GM23338 (cell line): ENCODE measurements around the gene ITGB5. TPM values are rescaled to one million over a fixed set of nuclear protein-coding genes. Genes with fewer than 3 reads are reported as not detected.

Experiments
- ATAC-seq: fragments of 200-7000 bp; cut with Tn5 transposase; 3 replicates; pipeline ENCODE4 v1.9.1; 2020
- DNase-seq: peaks from one replicate; pipeline ENCODE4 v3.0.0-alpha.2; 2015; ENCODE audit warnings: low spot score
- H2AFZ ChIP-seq: fragments of 200-600 bp; sonication (generic); 2 replicates; pipeline ENCODE4 v1.8.0; 2016; ENCODE audit warnings: antibody characterized with exemption, mild to moderate bottlenecking, moderate library complexity
- H3F3A ChIP-seq: fragments of 200-600 bp; sonication (generic); replicated peaks from 2 replicates; pipeline ENCODE4 v1.8.0; 2017; ENCODE audit warnings: antibody characterized with exemption, mixed run types, low read depth
- H3K27ac ChIP-seq: fragments of 200-600 bp; sonication (generic); 2 replicates; pipeline ENCODE4 v1.6.1; 2016; ENCODE audit warnings: low read depth
- H3K27me3 ChIP-seq: fragments of 200-600 bp; sonication (generic); 2 replicates; pipeline ENCODE4 v1.8.0; 2016; ENCODE audit warnings: mild to moderate bottlenecking, mixed run types, moderate library complexity; ENCODE audit not compliant: insufficient read depth
- H3K36me3 ChIP-seq: fragments of 200-600 bp; sonication (generic); 2 replicates; pipeline ENCODE4 v1.8.0; 2016; ENCODE audit warnings: mild to moderate bottlenecking; ENCODE audit not compliant: insufficient read depth
- H3K4me1 ChIP-seq: fragments of 200-600 bp; sonication (generic); 2 replicates; pipeline ENCODE4 v1.8.0; 2016; ENCODE audit warnings: mild to moderate bottlenecking, moderate library complexity; ENCODE audit not compliant: insufficient read depth
- H3K4me2 ChIP-seq: fragments of 200-600 bp; sonication (generic); 2 replicates; pipeline ENCODE4 v1.7.1; 2017; ENCODE audit warnings: mixed run types
- H3K4me3 ChIP-seq: fragments of 200-600 bp; sonication (generic); 2 replicates; pipeline ENCODE4 v1.6.1; 2016; ENCODE audit warnings: mixed run types
- H3K79me2 ChIP-seq: fragments of 200-600 bp; sonication (generic); replicated peaks from 2 replicates; pipeline ENCODE4 v1.8.0; 2017; ENCODE audit warnings: mild to moderate bottlenecking; ENCODE audit not compliant: insufficient read depth
- H3K9me2 ChIP-seq: fragments of 200-600 bp; sonication (generic); 2 replicates; pipeline ENCODE4 v1.8.0; 2017; ENCODE audit not compliant: insufficient read depth
- H4K20me1 ChIP-seq: fragments of 200-600 bp; sonication (generic); replicated peaks from 2 replicates; pipeline ENCODE4 v1.8.0; 2017; ENCODE audit warnings: mild to moderate bottlenecking; ENCODE audit not compliant: insufficient read depth
- H3K27ac Mint-ChIP-seq: 2 replicates; pipeline ENCODE4 v1.8.0; 2020; ENCODE audit warnings: inconsistent platforms, mild to moderate bottlenecking, moderate library complexity, mixed read lengths
- H3K27me3 Mint-ChIP-seq: 3 replicates; pipeline ENCODE4 v1.8.0; 2022; ENCODE audit warnings: low read depth, mild to moderate bottlenecking, moderate library complexity, mixed read lengths, inconsistent platforms; ENCODE audit not compliant: insufficient read depth, poor library complexity
- H3K36me3 Mint-ChIP-seq: 3 replicates; pipeline ENCODE4 v1.8.0; 2021; ENCODE audit warnings: low read depth, mild to moderate bottlenecking, inconsistent platforms, moderate library complexity, mixed read lengths
- H3K4me1 Mint-ChIP-seq: 3 replicates; pipeline ENCODE4 v1.8.0; 2020; ENCODE audit warnings: mild to moderate bottlenecking, inconsistent platforms, mixed read lengths
- H3K4me3 Mint-ChIP-seq: 3 replicates; pipeline ENCODE4 v1.8.0; 2021; ENCODE audit warnings: moderate library complexity, mild to moderate bottlenecking, inconsistent platforms, mixed read lengths
- H3K9me3 Mint-ChIP-seq: 3 replicates; pipeline ENCODE4 v1.8.0; 2020; ENCODE audit warnings: moderate library complexity, mild to moderate bottlenecking, inconsistent platforms, mixed read lengths
- EZH2 ChIP-seq: fragments of 200-600 bp; sonication (generic); IDR thresholded peaks from one replicate; pipeline ENCODE4 v1.8.0; 2017; ENCODE audit warnings: antibody characterized with exemption, mild to moderate bottlenecking, low read depth; ENCODE audit not compliant: unreplicated experiment
- JUNB ChIP-seq: IDR thresholded peaks from one replicate; pipeline ENCODE4 v1.6.1; 2016; ENCODE audit warnings: antibody characterized with exemption; ENCODE audit not compliant: unreplicated experiment
- NANOG ChIP-seq: IDR thresholded peaks from 2 replicates; pipeline ENCODE4 v1.6.1; 2016; ENCODE audit warnings: antibody characterized with exemption, borderline replicate concordance
- polyA plus RNA-seq: library from polyadenylated mRNA; unstranded; fragments of >200 nt; fragmentation: Nextera tagmentation; extraction: Ambion mirVana; gene quantifications from 2 replicates; pipeline ENCODE4 v1.2.1, GENCODE V29; 2016
- total RNA-seq: library from RNA; depleted of rRNA; stranded (reverse); fragments of >200 nt; shearing (Covaris generic); gene quantifications from 2 replicates; pipeline ENCODE4 v1.2.3, GENCODE V29; 2014
- TF ChIP-seq, protein P1 (sequence below): IDR thresholded peaks from one replicate; pipeline ENCODE4 v1.6.1; 2018; ENCODE audit warnings: antibody characterized with exemption; ENCODE audit not compliant: unreplicated experiment
- TF ChIP-seq, protein P2 (sequence below): fragments of 250-450 bp; sonication (Bioruptor Pico); IDR thresholded peaks from 2 replicates; pipeline ENCODE4 v1.5.0; 2020; ENCODE audit warnings: mild to moderate bottlenecking, moderate library complexity

Gene ITGB5
- total and polyA plus RNA-seq, 2 experiments from 2014 or later = 68.2 to 269 TPM

DNA sequence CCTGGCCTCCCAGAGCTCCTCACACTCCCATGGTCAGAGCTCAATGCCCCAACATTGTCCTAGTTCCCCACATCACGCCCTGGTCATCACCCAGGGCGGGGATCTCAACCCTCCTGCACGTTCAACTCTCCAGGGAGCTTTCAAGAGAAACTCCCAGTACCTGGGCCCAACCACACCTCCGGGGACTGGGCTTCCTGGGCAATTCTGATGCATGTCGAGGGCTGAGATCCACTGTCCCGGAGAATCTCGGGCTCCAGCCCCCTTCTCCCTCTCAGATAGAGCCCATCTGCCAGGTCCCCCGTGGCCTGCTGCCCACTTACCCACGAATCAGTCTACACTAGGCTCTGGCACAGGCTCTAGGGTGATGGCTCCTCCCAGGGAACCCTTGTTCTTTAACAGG, 117.7 kb downstream of the ITGB5 start:
- Histone ChIP-seq H2AFZ (no peak overlapping the region), H3F3A (0 out of 2 replicates have a peak, but pooled peaks cover 16% of the 10 kb centered on the region), H3K79me2 (0 out of 2 replicates have a peak, but pooled peaks cover 4% of the 10 kb centered on the region), H3K27ac (no peak overlapping the region), H3K36me3 (peaks cover 27% of the 10 kb centered on the region), H3K4me2 (no peak overlapping the region), H3K4me3 (no peak overlapping the region), H3K9me2 (no peaks in the 10 kb centered on the region), H4K20me1 (peaks cover 5% of the 10 kb centered on the region), H3K4me1 (peaks cover 5% of the 10 kb centered on the region), H3K27me3 (no peaks in the 10 kb centered on the region)
- peaks cover 86% of the 10 kb centered on the region for H3K36me3 Mint-ChIP-seq
- TF ChIP-seq EZH2 (no peak), JUNB (no peak), NANOG (no peak)
- TF ChIP-seq, protein P1, sequence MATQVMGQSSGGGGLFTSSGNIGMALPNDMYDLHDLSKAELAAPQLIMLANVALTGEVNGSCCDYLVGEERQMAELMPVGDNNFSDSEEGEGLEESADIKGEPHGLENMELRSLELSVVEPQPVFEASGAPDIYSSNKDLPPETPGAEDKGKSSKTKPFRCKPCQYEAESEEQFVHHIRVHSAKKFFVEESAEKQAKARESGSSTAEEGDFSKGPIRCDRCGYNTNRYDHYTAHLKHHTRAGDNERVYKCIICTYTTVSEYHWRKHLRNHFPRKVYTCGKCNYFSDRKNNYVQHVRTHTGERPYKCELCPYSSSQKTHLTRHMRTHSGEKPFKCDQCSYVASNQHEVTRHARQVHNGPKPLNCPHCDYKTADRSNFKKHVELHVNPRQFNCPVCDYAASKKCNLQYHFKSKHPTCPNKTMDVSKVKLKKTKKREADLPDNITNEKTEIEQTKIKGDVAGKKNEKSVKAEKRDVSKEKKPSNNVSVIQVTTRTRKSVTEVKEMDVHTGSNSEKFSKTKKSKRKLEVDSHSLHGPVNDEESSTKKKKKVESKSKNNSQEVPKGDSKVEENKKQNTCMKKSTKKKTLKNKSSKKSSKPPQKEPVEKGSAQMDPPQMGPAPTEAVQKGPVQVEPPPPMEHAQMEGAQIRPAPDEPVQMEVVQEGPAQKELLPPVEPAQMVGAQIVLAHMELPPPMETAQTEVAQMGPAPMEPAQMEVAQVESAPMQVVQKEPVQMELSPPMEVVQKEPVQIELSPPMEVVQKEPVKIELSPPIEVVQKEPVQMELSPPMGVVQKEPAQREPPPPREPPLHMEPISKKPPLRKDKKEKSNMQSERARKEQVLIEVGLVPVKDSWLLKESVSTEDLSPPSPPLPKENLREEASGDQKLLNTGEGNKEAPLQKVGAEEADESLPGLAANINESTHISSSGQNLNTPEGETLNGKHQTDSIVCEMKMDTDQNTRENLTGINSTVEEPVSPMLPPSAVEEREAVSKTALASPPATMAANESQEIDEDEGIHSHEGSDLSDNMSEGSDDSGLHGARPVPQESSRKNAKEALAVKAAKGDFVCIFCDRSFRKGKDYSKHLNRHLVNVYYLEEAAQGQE = no peak
- TF ChIP-seq, protein P2, sequence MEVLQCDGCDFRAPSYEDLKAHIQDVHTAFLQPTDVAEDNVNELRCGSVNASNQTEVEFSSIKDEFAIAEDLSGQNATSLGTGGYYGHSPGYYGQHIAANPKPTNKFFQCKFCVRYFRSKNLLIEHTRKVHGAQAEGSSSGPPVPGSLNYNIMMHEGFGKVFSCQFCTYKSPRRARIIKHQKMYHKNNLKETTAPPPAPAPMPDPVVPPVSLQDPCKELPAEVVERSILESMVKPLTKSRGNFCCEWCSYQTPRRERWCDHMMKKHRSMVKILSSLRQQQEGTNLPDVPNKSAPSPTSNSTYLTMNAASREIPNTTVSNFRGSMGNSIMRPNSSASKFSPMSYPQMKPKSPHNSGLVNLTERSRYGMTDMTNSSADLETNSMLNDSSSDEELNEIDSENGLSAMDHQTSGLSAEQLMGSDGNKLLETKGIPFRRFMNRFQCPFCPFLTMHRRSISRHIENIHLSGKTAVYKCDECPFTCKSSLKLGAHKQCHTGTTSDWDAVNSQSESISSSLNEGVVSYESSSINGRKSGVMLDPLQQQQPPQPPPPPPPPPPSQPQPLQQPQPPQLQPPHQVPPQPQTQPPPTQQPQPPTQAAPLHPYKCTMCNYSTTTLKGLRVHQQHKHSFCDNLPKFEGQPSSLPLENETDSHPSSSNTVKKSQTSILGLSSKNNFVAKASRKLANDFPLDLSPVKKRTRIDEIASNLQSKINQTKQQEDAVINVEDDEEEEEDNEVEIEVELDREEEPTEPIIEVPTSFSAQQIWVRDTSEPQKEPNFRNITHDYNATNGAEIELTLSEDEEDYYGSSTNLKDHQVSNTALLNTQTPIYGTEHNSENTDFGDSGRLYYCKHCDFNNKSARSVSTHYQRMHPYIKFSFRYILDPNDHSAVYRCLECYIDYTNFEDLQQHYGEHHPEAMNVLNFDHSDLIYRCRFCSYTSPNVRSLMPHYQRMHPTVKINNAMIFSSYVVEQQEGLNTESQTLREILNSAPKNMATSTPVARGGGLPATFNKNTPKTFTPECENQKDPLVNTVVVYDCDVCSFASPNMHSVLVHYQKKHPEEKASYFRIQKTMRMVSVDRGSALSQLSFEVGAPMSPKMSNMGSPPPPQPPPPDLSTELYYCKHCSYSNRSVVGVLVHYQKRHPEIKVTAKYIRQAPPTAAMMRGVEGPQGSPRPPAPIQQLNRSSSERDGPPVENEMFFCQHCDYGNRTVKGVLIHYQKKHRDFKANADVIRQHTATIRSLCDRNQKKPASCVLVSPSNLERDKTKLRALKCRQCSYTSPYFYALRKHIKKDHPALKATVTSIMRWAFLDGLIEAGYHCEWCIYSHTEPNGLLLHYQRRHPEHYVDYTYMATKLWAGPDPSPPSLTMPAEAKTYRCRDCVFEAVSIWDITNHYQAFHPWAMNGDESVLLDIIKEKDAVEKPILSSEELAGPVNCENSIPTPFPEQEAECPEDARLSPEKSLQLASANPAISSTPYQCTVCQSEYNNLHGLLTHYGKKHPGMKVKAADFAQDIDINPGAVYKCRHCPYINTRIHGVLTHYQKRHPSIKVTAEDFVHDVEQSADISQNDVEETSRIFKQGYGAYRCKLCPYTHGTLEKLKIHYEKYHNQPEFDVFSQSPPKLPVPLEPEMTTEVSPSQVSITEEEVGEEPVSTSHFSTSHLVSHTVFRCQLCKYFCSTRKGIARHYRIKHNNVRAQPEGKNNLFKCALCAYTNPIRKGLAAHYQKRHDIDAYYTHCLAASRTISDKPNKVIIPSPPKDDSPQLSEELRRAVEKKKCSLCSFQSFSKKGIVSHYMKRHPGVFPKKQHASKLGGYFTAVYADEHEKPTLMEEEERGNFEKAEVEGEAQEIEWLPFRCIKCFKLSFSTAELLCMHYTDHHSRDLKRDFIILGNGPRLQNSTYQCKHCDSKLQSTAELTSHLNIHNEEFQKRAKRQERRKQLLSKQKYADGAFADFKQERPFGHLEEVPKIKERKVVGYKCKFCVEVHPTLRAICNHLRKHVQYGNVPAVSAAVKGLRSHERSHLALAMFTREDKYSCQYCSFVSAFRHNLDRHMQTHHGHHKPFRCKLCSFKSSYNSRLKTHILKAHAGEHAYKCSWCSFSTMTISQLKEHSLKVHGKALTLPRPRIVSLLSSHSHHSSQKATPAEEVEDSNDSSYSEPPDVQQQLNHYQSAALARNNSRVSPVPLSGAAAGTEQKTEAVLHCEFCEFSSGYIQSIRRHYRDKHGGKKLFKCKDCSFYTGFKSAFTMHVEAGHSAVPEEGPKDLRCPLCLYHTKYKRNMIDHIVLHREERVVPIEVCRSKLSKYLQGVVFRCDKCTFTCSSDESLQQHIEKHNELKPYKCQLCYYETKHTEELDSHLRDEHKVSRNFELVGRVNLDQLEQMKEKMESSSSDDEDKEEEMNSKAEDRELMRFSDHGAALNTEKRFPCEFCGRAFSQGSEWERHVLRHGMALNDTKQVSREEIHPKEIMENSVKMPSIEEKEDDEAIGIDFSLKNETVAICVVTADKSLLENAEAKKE (CRISPR knock-in tag) = no peak
- no peaks in the 10 kb centered on the region for H3K9me3 Mint-ChIP-seq
- peaks cover 14% of the 10 kb centered on the region for H3K27me3 Mint-ChIP-seq
- peaks cover 23% of the 10 kb centered on the region for H3K4me1 Mint-ChIP-seq
- H3K4me3 Mint-ChIP-seq = no peak overlapping the region
- ATAC-seq (no peak), DNase-seq (no peak)
- no peak overlapping the region for H3K27ac Mint-ChIP-seq
